Renal pelvis (tissue), 3 donors: ENCODE measurements around the gene DAPL1. TPM values are rescaled to one million over a fixed set of nuclear protein-coding genes. Genes with fewer than 3 reads are reported as not detected.

ENCODE experiments used
- polyA plus RNA-seq, 3 donors: library from polyadenylated mRNA; unstranded; fragments of 120-200 nt; gene quantifications; one replicate each; pipeline ENCODE4 v1.2.1, GENCODE V29; 2013; ENCODE audit not compliant: insufficient read length in 3 of 3

Gene DAPL1
- polyA plus RNA-seq, 3 donors, result 26.3 to 42.8 (median 40.9) TPM

Other genes starting within 250 kb of the DAPL1 start
- 10 to 100 TPM; 50.7 to 64.4 (median 54.9) TPM for gene TANC1, start 173.3 kb downstream of the DAPL1 start, polyA plus RNA-seq